C4-2B (cell line): ENCODE measurements around the gene CYP1B1.

Source experiments
- H3K27ac ChIP-seq: fragments of 450-650 bp; 2 replicates; pipeline ENCODE4 v1.5.1; 2017
- ZFX ChIP-seq: fragments of 450-650 bp; IDR thresholded peaks from 2 replicates; pipeline ENCODE4 v1.6.1; 2017
- TF ChIP-seq, protein P1 (sequence below): fragments of 450-650 bp; conservative IDR thresholded peaks from 2 replicates; pipeline ENCODE4 v1.5.1; 2017; ENCODE audit warnings: mild to moderate bottlenecking

The CYP1B1 gene

DNA sequence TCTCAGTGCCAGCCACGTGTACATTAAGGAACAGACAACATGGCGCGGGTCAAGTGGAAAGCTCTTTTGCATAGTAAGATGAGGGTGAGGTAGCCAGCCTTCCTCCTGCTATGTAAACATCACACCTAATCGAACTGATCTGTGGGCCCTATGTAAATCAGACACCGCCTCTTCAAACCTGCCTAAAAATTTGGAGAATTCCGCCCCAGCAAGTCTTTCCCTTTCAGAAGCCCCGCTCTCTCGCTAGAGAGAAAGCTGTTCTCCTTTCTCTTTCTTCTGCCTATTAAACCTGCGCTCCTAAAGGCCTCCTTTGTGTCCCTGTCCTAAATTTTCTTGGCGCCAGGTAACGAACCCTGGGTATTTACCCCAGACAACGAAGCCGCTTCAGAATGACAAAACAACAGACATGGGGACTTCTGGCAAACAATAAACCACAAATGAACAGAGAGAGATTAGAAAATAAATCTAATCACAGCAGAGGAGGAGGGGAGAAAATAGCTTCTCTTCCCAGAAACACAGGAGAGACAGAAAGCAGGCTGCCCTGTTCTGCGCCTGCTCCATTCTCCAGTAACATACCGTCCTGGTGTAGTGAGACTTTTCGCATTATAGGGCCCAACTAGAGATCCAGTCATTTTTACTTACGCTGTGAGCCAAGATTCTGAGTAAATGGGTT is 31.9 kb upstream of the CYP1B1 start:
- TF ChIP-seq, protein P1, sequence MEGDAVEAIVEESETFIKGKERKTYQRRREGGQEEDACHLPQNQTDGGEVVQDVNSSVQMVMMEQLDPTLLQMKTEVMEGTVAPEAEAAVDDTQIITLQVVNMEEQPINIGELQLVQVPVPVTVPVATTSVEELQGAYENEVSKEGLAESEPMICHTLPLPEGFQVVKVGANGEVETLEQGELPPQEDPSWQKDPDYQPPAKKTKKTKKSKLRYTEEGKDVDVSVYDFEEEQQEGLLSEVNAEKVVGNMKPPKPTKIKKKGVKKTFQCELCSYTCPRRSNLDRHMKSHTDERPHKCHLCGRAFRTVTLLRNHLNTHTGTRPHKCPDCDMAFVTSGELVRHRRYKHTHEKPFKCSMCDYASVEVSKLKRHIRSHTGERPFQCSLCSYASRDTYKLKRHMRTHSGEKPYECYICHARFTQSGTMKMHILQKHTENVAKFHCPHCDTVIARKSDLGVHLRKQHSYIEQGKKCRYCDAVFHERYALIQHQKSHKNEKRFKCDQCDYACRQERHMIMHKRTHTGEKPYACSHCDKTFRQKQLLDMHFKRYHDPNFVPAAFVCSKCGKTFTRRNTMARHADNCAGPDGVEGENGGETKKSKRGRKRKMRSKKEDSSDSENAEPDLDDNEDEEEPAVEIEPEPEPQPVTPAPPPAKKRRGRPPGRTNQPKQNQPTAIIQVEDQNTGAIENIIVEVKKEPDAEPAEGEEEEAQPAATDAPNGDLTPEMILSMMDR: no peak
- no peak for TF ChIP-seq ZFX
- no peak overlapping the region for H3K27ac ChIP-seq

DNA sequence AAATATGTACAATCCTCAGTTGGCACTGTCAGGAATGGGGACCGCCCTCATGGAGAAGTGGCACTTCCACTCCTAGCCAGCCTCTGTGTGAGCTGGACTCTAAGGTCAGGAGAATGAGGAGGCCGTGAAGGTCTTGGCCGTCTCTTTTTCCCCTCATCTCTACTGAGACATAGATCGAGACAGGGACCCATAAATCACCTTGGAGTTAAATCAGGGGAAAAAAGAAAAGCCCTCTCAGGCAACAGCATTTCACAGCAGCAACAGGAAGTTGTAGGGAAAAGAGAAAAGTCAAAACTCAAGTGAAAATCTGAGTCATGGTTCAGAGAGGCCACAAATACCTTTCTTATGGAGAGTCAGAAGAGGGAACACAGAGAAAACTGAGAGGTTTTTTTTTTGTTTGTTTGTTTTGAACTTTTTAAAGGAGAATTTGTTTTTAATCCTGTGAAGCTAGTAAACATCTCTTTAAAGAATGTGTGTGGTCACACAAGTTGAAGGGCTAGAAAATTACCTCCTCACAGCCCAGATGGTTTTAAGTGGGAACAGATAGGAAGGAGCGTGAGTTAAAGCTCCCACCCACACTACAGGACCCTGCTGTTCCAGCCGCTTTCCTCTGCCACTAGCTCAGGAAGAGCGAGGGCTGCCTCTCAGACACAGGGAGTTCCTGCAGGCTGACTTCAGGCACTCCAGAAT is 30.6 kb upstream of the CYP1B1 start:
- TF ChIP-seq, protein P1: no peak
- TF ChIP-seq ZFX: no peak
- H3K27ac ChIP-seq: no peak overlapping the region

DNA sequence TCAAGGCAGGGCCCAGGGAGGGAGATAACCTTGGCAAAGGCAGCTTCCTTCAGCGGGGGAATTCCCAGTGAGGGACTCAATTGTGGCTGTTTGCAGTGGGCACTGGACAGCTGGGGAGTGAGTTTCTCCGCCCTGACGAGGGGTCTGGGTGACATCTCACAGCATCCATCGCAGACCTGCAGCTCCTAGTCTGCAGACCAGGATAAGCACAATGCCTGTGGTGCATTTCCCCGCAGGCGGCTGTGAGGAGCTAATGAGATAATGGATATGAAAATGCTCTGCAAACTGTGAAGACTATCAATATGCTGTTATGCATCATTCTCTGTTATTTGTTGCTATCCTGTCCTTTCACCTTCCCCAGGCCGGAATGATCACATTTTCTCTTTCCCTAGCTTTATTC is 30.0 kb upstream of the CYP1B1 start:
- H3K27ac ChIP-seq: no peak overlapping the region
- TF ChIP-seq ZFX: no peak
- TF ChIP-seq, protein P1: no peak

DNA sequence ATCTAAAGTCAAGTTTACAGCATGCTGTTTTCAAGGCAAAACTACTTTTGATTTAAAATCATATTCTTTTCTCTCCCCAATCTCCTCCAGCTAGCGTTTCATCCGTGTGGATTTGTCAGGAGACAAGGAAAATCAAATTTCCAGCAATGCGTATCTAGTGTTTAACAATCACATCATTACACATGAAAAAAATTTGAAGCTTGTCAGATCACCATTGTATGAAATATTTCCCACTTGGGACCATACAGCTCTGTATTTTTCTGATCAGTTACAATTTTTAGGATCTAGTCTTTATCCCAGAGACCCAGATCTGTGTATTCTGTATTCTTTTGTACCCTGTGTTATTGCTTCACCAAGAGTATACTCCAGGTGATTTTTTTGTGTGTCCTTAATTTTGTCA is 28.6 kb upstream of the CYP1B1 start:
- TF ChIP-seq ZFX: no peak
- TF ChIP-seq, protein P1: no peak
- H3K27ac ChIP-seq: no peak overlapping the region

DNA sequence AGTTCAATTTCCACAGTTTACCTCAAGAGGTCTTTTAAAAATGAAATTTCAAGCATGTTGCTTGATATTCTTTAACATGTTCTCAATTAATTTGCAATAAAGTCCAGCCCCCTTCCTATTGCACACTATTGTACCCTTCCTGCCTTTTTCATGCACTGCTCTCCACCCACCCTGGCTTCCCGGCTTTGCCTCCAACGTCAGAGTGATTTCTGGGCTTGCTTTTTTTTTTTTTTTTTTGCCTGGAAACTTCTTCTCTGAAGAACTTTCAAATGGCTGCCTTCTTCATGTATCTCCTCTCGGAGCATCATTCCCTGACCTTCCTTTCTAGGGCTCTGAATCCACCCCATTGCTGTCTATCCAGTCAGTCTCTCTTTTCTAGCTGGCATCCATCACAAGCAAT is 24.4 kb upstream of the CYP1B1 start:
- no peak overlapping the region for H3K27ac ChIP-seq
- TF ChIP-seq, protein P1: no peak
- no peak for TF ChIP-seq ZFX

DNA sequence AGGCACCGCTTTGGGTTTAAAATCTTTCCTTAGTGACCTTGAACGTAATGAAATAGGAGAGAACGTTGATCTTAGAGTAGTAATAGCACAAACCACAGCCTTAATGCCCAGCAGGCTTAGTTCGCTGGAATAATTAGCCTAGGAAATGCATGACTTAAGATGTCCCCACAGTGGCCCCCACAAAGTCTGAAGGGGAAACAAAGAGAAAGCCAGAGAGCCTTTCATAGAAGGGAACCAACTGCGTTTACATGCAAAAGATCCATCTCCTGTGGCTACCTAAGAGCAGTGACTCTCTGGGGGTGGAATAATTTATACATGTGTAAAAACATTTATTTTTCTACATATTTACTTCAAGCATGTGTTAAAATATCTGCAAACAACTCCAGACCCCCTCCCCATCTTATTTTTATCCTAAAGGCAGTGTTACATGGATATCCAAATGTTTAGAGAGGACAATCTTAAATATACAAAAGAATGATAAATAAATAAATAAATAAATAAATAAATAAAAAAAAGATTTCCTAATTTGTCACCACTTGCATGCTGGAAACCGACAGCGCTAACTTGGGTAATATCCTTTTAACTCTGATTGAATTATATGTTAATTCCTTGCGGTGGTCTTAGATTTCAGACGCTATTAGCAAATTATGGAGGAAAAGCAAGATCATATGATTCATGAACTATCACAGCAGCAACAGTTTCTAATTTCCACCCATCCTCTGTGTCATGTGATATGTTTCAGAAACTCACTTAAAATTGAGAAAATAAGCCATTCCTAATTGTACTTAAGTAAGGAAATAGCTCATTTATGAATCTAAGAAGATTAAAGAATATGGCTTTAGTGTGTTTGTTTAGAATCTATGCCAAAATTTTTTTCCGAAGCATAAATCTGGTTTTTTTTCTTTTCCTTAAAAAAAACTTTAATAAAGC is 23.4 kb upstream of the CYP1B1 start:
- H3K27ac ChIP-seq: no peak overlapping the region
- TF ChIP-seq, protein P1: no peak
- no peak for TF ChIP-seq ZFX
